Measurements from ENCODE around the gene TNFAIP3. TPM values are rescaled to one million over a fixed set of nuclear protein-coding genes. Genes with fewer than 3 reads are reported as not detected.

The TNFAIP3 gene
- total RNA-seq (61.9 and 73.4 TPM in 2 replicates), polyA plus RNA-seq (141 and 164 TPM in 2 replicates)

DNA sequence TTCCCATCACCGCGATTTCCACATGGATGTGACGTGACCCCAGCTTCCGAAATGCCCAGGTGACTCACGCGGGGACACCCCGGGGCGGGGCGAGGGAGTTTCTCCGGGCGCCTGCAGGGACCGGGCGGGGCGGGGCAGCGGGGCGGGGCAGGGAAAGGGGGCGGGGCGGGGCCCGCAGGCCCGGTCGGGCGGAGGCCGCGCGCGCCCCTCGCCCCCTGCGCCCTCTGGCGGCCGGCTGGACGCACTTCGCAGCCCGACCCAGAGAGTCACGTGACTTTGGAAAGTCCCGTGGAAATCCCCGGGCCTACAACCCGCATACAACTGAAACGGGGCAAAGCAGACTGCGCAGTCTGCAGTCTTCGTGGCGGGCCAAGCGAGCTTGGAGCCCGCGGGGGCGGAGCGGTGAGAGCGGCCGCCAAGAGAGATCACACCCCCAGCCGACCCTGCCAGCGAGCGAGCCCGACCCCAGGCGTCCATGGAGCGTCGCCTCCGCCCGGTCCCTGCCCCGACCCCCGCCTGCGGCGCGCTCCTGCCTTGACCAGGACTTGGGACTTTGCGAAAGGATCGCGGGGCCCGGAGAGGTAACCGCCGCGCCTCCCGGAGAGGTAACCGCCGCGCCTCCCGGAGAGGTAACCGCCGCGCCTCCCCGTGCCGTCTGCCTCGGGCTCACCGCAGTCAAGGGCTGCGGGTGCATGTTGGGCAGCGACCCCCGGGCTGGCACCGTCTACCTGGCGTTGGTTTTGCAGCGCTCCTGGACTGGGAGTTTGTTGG, at the start of gene TNFAIP3:
TSS of gene TNFAIP3 (plus strand) at position 346 of the 771 bp plus-strand sequence. CDS start 3,969 bp downstream, outside the sequence.
- TF ChIP-seq EZH2 (IDR thresholded peaks at IDR 0.05; ENCODE audit: borderline replicate concordance): no peak
- TF ChIP-seq EZH2phosphoT487 (IDR thresholded peaks at IDR 0.05; ENCODE audit: low read depth, severe bottlenecking, unreplicated experiment): no peak
- TF ChIP-seq, protein P1, sequence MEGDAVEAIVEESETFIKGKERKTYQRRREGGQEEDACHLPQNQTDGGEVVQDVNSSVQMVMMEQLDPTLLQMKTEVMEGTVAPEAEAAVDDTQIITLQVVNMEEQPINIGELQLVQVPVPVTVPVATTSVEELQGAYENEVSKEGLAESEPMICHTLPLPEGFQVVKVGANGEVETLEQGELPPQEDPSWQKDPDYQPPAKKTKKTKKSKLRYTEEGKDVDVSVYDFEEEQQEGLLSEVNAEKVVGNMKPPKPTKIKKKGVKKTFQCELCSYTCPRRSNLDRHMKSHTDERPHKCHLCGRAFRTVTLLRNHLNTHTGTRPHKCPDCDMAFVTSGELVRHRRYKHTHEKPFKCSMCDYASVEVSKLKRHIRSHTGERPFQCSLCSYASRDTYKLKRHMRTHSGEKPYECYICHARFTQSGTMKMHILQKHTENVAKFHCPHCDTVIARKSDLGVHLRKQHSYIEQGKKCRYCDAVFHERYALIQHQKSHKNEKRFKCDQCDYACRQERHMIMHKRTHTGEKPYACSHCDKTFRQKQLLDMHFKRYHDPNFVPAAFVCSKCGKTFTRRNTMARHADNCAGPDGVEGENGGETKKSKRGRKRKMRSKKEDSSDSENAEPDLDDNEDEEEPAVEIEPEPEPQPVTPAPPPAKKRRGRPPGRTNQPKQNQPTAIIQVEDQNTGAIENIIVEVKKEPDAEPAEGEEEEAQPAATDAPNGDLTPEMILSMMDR (IDR thresholded peaks at IDR 0.05; ENCODE audit: poor library complexity): peak; percentile 71
- peak within 1 kb of the TSS; percentile 90 for H2AFZ ChIP-seq
- H3K9me2 ChIP-seq (replicated peaks; ENCODE audit: insufficient read depth): no peaks in the 10 kb centered on the region
- H3K4me3 ChIP-seq: peak within 1 kb of the TSS; percentile 87
- H3K9me3 ChIP-seq (ENCODE audit: low read depth): no peaks in the 10 kb centered on the region
- H3K4me2 ChIP-seq: peak within 1 kb of the TSS; percentile 96
- H3K4me1 ChIP-seq (ENCODE audit: insufficient read depth): peaks cover 21% of the 10 kb centered on the region
- peaks cover 4% of the 10 kb centered on the region for H4K20me1 ChIP-seq (ENCODE audit: insufficient read depth, poor library complexity, severe bottlenecking)
- H3K36me3 ChIP-seq (replicated peaks; ENCODE audit: insufficient read depth, low read depth): peaks cover 6% of the 10 kb centered on the region
- H3K27ac ChIP-seq: peak within 1 kb of the TSS; percentile 95
- H3K27me3 ChIP-seq: no peaks in the 10 kb centered on the region
- peaks cover 48% of the 10 kb centered on the region for H3K79me2 ChIP-seq
- 1% methylated on average over 57 of the region's 87 CpGs for WGBS (ENCODE audit: low lambda C conversion rate, missing lambda C conversion rate)
- DNase-seq (ENCODE audit: low spot score): peak; percentile 97

DNA sequence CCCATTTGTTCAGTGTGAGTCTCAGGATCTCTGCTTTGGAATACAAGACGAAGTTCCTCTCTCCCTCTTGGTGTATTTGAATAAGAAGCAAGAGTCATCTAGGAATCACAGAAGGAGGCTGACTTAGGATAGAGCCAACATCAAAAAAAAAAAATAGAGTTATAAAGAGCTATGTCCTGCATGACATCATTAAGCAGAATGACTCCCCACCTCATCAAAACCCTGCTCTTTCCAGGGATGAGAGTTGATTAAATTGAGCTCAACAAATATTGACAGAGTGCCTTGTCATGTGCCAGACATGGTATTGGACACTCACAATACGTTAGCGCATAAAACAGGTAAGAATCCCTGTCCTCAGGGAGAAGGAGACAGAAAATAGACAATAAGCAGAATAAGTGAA, 48.6 kb upstream of the TNFAIP3 start:
- H3K4me2 ChIP-seq: no peak overlapping the region
- peaks cover 5% of the 10 kb centered on the region for H3K4me1 ChIP-seq (ENCODE audit: insufficient read depth)
- H3K9me3 ChIP-seq (ENCODE audit: low read depth): no peaks in the 10 kb centered on the region
- H3K9me2 ChIP-seq (replicated peaks; ENCODE audit: insufficient read depth): no peaks in the 10 kb centered on the region
- no peak overlapping the region for H2AFZ ChIP-seq
- no peaks in the 10 kb centered on the region for H3K36me3 ChIP-seq (replicated peaks; ENCODE audit: insufficient read depth, low read depth)
- 83% methylated on average over 3 of the region's 3 CpGs for WGBS (ENCODE audit: low lambda C conversion rate, missing lambda C conversion rate)
- H3K27me3 ChIP-seq: no peaks in the 10 kb centered on the region
- TF ChIP-seq, protein P1 (IDR thresholded peaks at IDR 0.05; ENCODE audit: poor library complexity): no peak
- no peak for TF ChIP-seq EZH2phosphoT487 (IDR thresholded peaks at IDR 0.05; ENCODE audit: low read depth, severe bottlenecking, unreplicated experiment)
- TF ChIP-seq EZH2 (IDR thresholded peaks at IDR 0.05; ENCODE audit: borderline replicate concordance): no peak
- no peak overlapping the region for H3K4me3 ChIP-seq
- no peak for DNase-seq (ENCODE audit: low spot score)
- H3K27ac ChIP-seq: no peak overlapping the region
- no peaks in the 10 kb centered on the region for H3K79me2 ChIP-seq
- H4K20me1 ChIP-seq (ENCODE audit: insufficient read depth, poor library complexity, severe bottlenecking): no peaks in the 10 kb centered on the region

DNA sequence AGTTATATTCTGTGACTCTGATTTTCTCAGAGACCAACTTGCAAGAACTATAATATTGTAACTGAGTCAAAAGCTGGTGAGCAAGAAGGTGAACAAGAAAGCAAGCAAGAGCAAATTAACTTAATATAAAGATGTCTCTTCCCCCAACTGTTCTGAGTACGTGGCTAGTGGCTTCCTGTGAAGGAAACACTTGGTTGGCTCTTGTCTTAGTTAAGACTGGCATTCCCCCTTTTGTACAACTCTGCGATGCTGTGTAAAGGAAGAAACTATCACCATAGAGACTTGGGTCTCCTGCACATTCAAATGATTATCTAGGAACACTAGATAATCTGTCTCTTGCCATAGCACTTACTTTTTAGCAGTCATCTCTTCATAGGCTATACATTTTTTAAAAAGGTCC, 47.3 kb upstream of the TNFAIP3 start:
- no peaks in the 10 kb centered on the region for H3K36me3 ChIP-seq (replicated peaks; ENCODE audit: insufficient read depth, low read depth)
- TF ChIP-seq, protein P1 (IDR thresholded peaks at IDR 0.05; ENCODE audit: poor library complexity): no peak
- TF ChIP-seq EZH2phosphoT487 (IDR thresholded peaks at IDR 0.05; ENCODE audit: low read depth, severe bottlenecking, unreplicated experiment): no peak
- no peak for TF ChIP-seq EZH2 (IDR thresholded peaks at IDR 0.05; ENCODE audit: borderline replicate concordance)
- no peaks in the 10 kb centered on the region for H3K9me2 ChIP-seq (replicated peaks; ENCODE audit: insufficient read depth)
- H3K4me3 ChIP-seq: no peak overlapping the region
- H3K79me2 ChIP-seq: no peaks in the 10 kb centered on the region
- no peak overlapping the region for H3K4me2 ChIP-seq
- no peak overlapping the region for H2AFZ ChIP-seq
- 91% methylated on average over 2 of the region's 2 CpGs for WGBS (ENCODE audit: low lambda C conversion rate, missing lambda C conversion rate)
- DNase-seq (ENCODE audit: low spot score): no peak
- H3K9me3 ChIP-seq (ENCODE audit: low read depth): no peaks in the 10 kb centered on the region
- no peaks in the 10 kb centered on the region for H3K27me3 ChIP-seq
- peaks cover 5% of the 10 kb centered on the region for H3K4me1 ChIP-seq (ENCODE audit: insufficient read depth)
- H3K27ac ChIP-seq: no peak overlapping the region
- H4K20me1 ChIP-seq (ENCODE audit: insufficient read depth, poor library complexity, severe bottlenecking): no peaks in the 10 kb centered on the region

All from hepatocyte (in vitro differentiated cells).